Activated CD4-positive, alpha-beta T cell treated with anti-CD3 and anti-CD28 coated beads, Interleukin-2, amount 10 ng/mL, durations not matched to agents 7 days and 5 days (primary cell): ENCODE measurements around the gene MYBPC2. TPM values are rescaled to one million over a fixed set of nuclear protein-coding genes. Genes with fewer than 3 reads are reported as not detected.

Source experiments
- CTCF ChIA-PET: fragments of 350-600 bp; sonication (Branson Sonifier 250); formaldehyde crosslinking; loops from one replicate; lab custom pipeline; 2021; ENCODE audit warnings: antibody characterized with exemption; lab: Charles Lee
- POLR2A ChIA-PET: fragments of 350-600 bp; sonication (Branson Sonifier 250); formaldehyde crosslinking; loops from one replicate; lab custom pipeline; 2021; ENCODE audit warnings: antibody characterized with exemption; lab: Charles Lee
- DNase-seq: peaks from one replicate; pipeline ENCODE4 v3.0.0-alpha.2; 2020
- H3K27ac Mint-ChIP-seq: one replicate; pipeline ENCODE4 v1.8.0; 2021; ENCODE audit warnings: mild to moderate bottlenecking, moderate library complexity, mixed read lengths
- H3K27me3 Mint-ChIP-seq: one replicate; pipeline ENCODE4 v1.8.0; 2021; ENCODE audit warnings: mixed read lengths
- H3K36me3 Mint-ChIP-seq: one replicate; pipeline ENCODE4 v1.8.0; 2021; ENCODE audit warnings: low read depth, mixed read lengths
- H3K4me1 Mint-ChIP-seq: one replicate; pipeline ENCODE4 v1.8.0; 2021; ENCODE audit warnings: mixed read lengths
- H3K4me3 Mint-ChIP-seq: one replicate; pipeline ENCODE4 v1.8.0; 2021; ENCODE audit warnings: mild to moderate bottlenecking, moderate library complexity, mixed read lengths
- H3K9me3 Mint-ChIP-seq: one replicate; pipeline ENCODE4 v1.8.0; 2021; ENCODE audit warnings: mixed read lengths
- total RNA-seq, 2 experiments: library from RNA; stranded (reverse); gene quantifications; one replicate each; pipeline ENCODE4 v1.2.3, GENCODE V29; 2021

The MYBPC2 gene
- total RNA-seq, 2 experiments from 2014 or later, result not detected

GRCh38 chr19:50496189-50497021, 63.7 kb downstream of the MYBPC2 start:
- no peak overlapping the region for H3K27ac Mint-ChIP-seq
- POLR2A ChIA-PET, result no interaction called here
- H3K36me3 Mint-ChIP-seq, result no peaks in the 10 kb centered on the region
- no peak overlapping the region for H3K4me3 Mint-ChIP-seq
- peaks cover 11% of the 10 kb centered on the region for H3K4me1 Mint-ChIP-seq
- peaks cover 5% of the 10 kb centered on the region for H3K27me3 Mint-ChIP-seq
- CTCF ChIA-PET, result interaction anchor here (1.2 kb wide), 1 partner anchor 36 kb away, joined by 3 read pairs; no protein-coding TSS in a partner anchor
- DNase-seq, result no peak
- H3K9me3 Mint-ChIP-seq, result no peaks in the 10 kb centered on the region

- Mint-ChIP-seq H3K9me3 (no peaks in the 10 kb centered on the region), H3K36me3 (no peaks in the 10 kb centered on the region), H3K27ac (no peak overlapping the region), H3K4me3 (no peak overlapping the region), H3K27me3 (no peaks in the 10 kb centered on the region), H3K4me1 (peaks cover 5% of the 10 kb centered on the region)
- ChIA-PET POLR2A (no interaction called here), CTCF (interaction anchor here (0.6 to 1.2 kb wide), 2 partner anchors 26 to 37 kb away, joined by 3 to 4 read pairs; no protein-coding TSS in a partner anchor)
- no peak for DNase-seq
Measured at GRCh38 chr19:50497022-50497405, 64.3 kb downstream of the MYBPC2 start.

- DNase-seq, result no peak
- H3K9me3 Mint-ChIP-seq, result no peaks in the 10 kb centered on the region
- H3K4me1 Mint-ChIP-seq, result no peaks in the 10 kb centered on the region
- no peaks in the 10 kb centered on the region for H3K27me3 Mint-ChIP-seq
- no peak overlapping the region for H3K27ac Mint-ChIP-seq
- CTCF ChIA-PET, result no interaction called here
- H3K36me3 Mint-ChIP-seq, result no peaks in the 10 kb centered on the region
- no peak overlapping the region for H3K4me3 Mint-ChIP-seq
- POLR2A ChIA-PET, result no interaction called here
Measured at GRCh38 chr19:50498219-50499056, 65.7 kb downstream of the MYBPC2 start.

- DNase-seq, result no peak
- Mint-ChIP-seq H3K4me1 (no peaks in the 10 kb centered on the region), H3K4me3 (no peak overlapping the region), H3K27ac (no peak overlapping the region), H3K36me3 (no peaks in the 10 kb centered on the region), H3K27me3 (no peaks in the 10 kb centered on the region), H3K9me3 (no peaks in the 10 kb centered on the region)
- ChIA-PET CTCF (no interaction called here), POLR2A (no interaction called here)
Measured at GRCh38 chr19:50500060-50500752, 67.5 kb downstream of the MYBPC2 start.

GRCh38 chr19:50500753-50501151, 68.1 kb downstream of the MYBPC2 start:
- Mint-ChIP-seq H3K4me1 (no peaks in the 10 kb centered on the region), H3K27me3 (no peaks in the 10 kb centered on the region), H3K27ac (no peak overlapping the region), H3K4me3 (no peak overlapping the region), H3K36me3 (no peaks in the 10 kb centered on the region), H3K9me3 (no peaks in the 10 kb centered on the region)
- no peak for DNase-seq
- ChIA-PET CTCF (no interaction called here), POLR2A (no interaction called here)

- no peak for DNase-seq
- Mint-ChIP-seq H3K9me3 (no peaks in the 10 kb centered on the region), H3K4me3 (no peak overlapping the region), H3K27ac (no peak overlapping the region), H3K4me1 (no peaks in the 10 kb centered on the region), H3K36me3 (no peaks in the 10 kb centered on the region), H3K27me3 (no peaks in the 10 kb centered on the region)
- POLR2A ChIA-PET, result no interaction called here
- CTCF ChIA-PET, result no interaction called here
Measured at GRCh38 chr19:50501186-50501567, 68.5 kb downstream of the MYBPC2 start.

GRCh38 chr19:50501568-50502475, 69.1 kb downstream of the MYBPC2 start:
- no peaks in the 10 kb centered on the region for H3K9me3 Mint-ChIP-seq
- no peak overlapping the region for H3K4me3 Mint-ChIP-seq
- no peaks in the 10 kb centered on the region for H3K4me1 Mint-ChIP-seq
- CTCF ChIA-PET, result no interaction called here
- no peaks in the 10 kb centered on the region for H3K27me3 Mint-ChIP-seq
- POLR2A ChIA-PET, result no interaction called here
- no peak overlapping the region for H3K27ac Mint-ChIP-seq
- no peaks in the 10 kb centered on the region for H3K36me3 Mint-ChIP-seq
- DNase-seq, result no peak

GRCh38 chr19:50505856-50506611, 73.3 kb downstream of the MYBPC2 start:
- Mint-ChIP-seq H3K9me3 (no peaks in the 10 kb centered on the region), H3K36me3 (peaks cover 10% of the 10 kb centered on the region), H3K4me1 (peaks cover 14% of the 10 kb centered on the region), H3K27ac (no peak overlapping the region), H3K27me3 (no peaks in the 10 kb centered on the region), H3K4me3 (no peak overlapping the region)
- ChIA-PET CTCF (no interaction called here), POLR2A (no interaction called here)
- no peak for DNase-seq

- ChIA-PET CTCF (no interaction called here), POLR2A (no interaction called here)
- peak overlapping the region; percentile 36 for H3K27ac Mint-ChIP-seq
- no peaks in the 10 kb centered on the region for H3K9me3 Mint-ChIP-seq
- peaks cover 10% of the 10 kb centered on the region for H3K36me3 Mint-ChIP-seq
- no peak for DNase-seq
- no peak overlapping the region for H3K4me3 Mint-ChIP-seq
- peaks cover 19% of the 10 kb centered on the region for H3K4me1 Mint-ChIP-seq
- no peaks in the 10 kb centered on the region for H3K27me3 Mint-ChIP-seq
Measured at GRCh38 chr19:50506700-50507099, 74.0 kb downstream of the MYBPC2 start.

- ChIA-PET POLR2A (no interaction called here), CTCF (no interaction called here)
- H3K9me3 Mint-ChIP-seq, result no peaks in the 10 kb centered on the region
Measured at GRCh38 chr19:50507376-50507775, 74.7 kb downstream of the MYBPC2 start.

GRCh38 chr19:50508843-50509190, 76.1 kb downstream of the MYBPC2 start:
- H3K27ac Mint-ChIP-seq, result peak overlapping the region; percentile 55
- H3K27me3 Mint-ChIP-seq, result no peaks in the 10 kb centered on the region
- no peaks in the 10 kb centered on the region for H3K9me3 Mint-ChIP-seq
- POLR2A ChIA-PET, result no interaction called here
- CTCF ChIA-PET, result interaction anchor here (0.6 to 0.9 kb wide), 2 partner anchors 34 to 256 kb away, joined by 3 read pairs; no protein-coding TSS in a partner anchor
- H3K4me3 Mint-ChIP-seq, result peak overlapping the region; percentile 1
- H3K4me1 Mint-ChIP-seq, result peaks cover 20% of the 10 kb centered on the region
- DNase-seq, result no peak
- peaks cover 10% of the 10 kb centered on the region for H3K36me3 Mint-ChIP-seq

More at GRCh38 chr19:50507376-50507775, 74.7 kb downstream of the MYBPC2 start:
- Mint-ChIP-seq H3K36me3 (peaks cover 10% of the 10 kb centered on the region), H3K27ac (peak overlapping the region; percentile 54), H3K4me1 (peaks cover 20% of the 10 kb centered on the region), H3K4me3 (no peak overlapping the region), H3K27me3 (no peaks in the 10 kb centered on the region)
- no peak for DNase-seq
